Measurements from ENCODE around the gene RANBP17.
"Not testable (repeated sequence)": the region's sequence is repeated elsewhere in the genome, so short reads cannot be mapped to it uniquely, and the experiment has no call there.

RANBP17 gene

GRCh38 chr5:170937914-170938313 lies 76.1 kb downstream of the RANBP17 start:
- DNase-seq (ENCODE audit: extremely low read depth in 1 of 2, low read depth in 1 of 2): no peak

- DNase-seq (ENCODE audit: extremely low read depth in 1 of 2, low read depth in 1 of 2): no peak
Observed at GRCh38 chr5:170939178-170939577, 77.4 kb downstream of the RANBP17 start.

- DNase-seq (ENCODE audit: extremely low read depth in 1 of 2, low read depth in 1 of 2): no peak
Observed at GRCh38 chr5:170941788-170942187, 80.0 kb downstream of the RANBP17 start.

- DNase-seq (ENCODE audit: extremely low read depth in 1 of 2, low read depth in 1 of 2): no peak
Observed at GRCh38 chr5:170945275-170945674, 83.5 kb downstream of the RANBP17 start.

GRCh38 chr5:170960567-170960966 lies 98.7 kb downstream of the RANBP17 start:
- DNase-seq (ENCODE audit: extremely low read depth in 1 of 2, low read depth in 1 of 2): no peak

- DNase-seq (ENCODE audit: extremely low read depth in 1 of 2, low read depth in 1 of 2): no peak
Observed at GRCh38 chr5:170963521-170963920, 101.7 kb downstream of the RANBP17 start.

- no peak for DNase-seq (ENCODE audit: extremely low read depth in 1 of 2, low read depth in 1 of 2)
Observed at GRCh38 chr5:170974461-170974860, 112.6 kb downstream of the RANBP17 start.

GRCh38 chr5:170980261-170980660 lies 118.4 kb downstream of the RANBP17 start:
- not testable (repeated sequence) for DNase-seq (ENCODE audit: extremely low read depth in 1 of 2, low read depth in 1 of 2)

- DNase-seq (ENCODE audit: extremely low read depth in 1 of 2, low read depth in 1 of 2): no peak
Observed at GRCh38 chr5:170985486-170985885, 123.7 kb downstream of the RANBP17 start.

GRCh38 chr5:170986598-170986997 lies 124.8 kb downstream of the RANBP17 start:
- no peak for DNase-seq (ENCODE audit: extremely low read depth in 1 of 2, low read depth in 1 of 2)

- no peak for DNase-seq (ENCODE audit: extremely low read depth in 1 of 2, low read depth in 1 of 2)
Observed at GRCh38 chr5:170993476-170993875, 131.7 kb downstream of the RANBP17 start.

GRCh38 chr5:171010086-171010485 lies 148.3 kb downstream of the RANBP17 start:
- no peak for DNase-seq (ENCODE audit: extremely low read depth in 1 of 2, low read depth in 1 of 2)

GRCh38 chr5:171010816-171011215 lies 149.0 kb downstream of the RANBP17 start:
- no peak for DNase-seq (ENCODE audit: extremely low read depth in 1 of 2, low read depth in 1 of 2)

GRCh38 chr5:171023508-171023907 lies 161.7 kb downstream of the RANBP17 start:
- no peak for DNase-seq (ENCODE audit: extremely low read depth in 1 of 2, low read depth in 1 of 2)

- DNase-seq (ENCODE audit: extremely low read depth in 1 of 2, low read depth in 1 of 2): no peak
Observed at GRCh38 chr5:171024084-171024483, 162.3 kb downstream of the RANBP17 start.

- no peak for DNase-seq (ENCODE audit: extremely low read depth in 1 of 2, low read depth in 1 of 2)
Observed at GRCh38 chr5:171029401-171029800, 167.6 kb downstream of the RANBP17 start.

GRCh38 chr5:171031977-171032376 lies 170.2 kb downstream of the RANBP17 start:
- DNase-seq (ENCODE audit: extremely low read depth in 1 of 2, low read depth in 1 of 2): no peak

- DNase-seq (ENCODE audit: extremely low read depth in 1 of 2, low read depth in 1 of 2): no peak
Observed at GRCh38 chr5:171032435-171032973, 170.7 kb downstream of the RANBP17 start.

- not testable (repeated sequence) for DNase-seq (ENCODE audit: extremely low read depth in 1 of 2, low read depth in 1 of 2)
Observed at GRCh38 chr5:171041893-171042292, 180.1 kb downstream of the RANBP17 start.

- no peak for DNase-seq (ENCODE audit: extremely low read depth in 1 of 2, low read depth in 1 of 2)
Observed at GRCh38 chr5:171050916-171051315, 189.1 kb downstream of the RANBP17 start.

GRCh38 chr5:171055875-171056454 lies 194.1 kb downstream of the RANBP17 start:
- no peak for DNase-seq (ENCODE audit: extremely low read depth in 1 of 2, low read depth in 1 of 2)

GRCh38 chr5:171067540-171068130 lies 205.8 kb downstream of the RANBP17 start:
- no peak for DNase-seq (ENCODE audit: extremely low read depth in 1 of 2, low read depth in 1 of 2)

GRCh38 chr5:171074747-171075146 lies 212.9 kb downstream of the RANBP17 start:
- no peak for DNase-seq (ENCODE audit: extremely low read depth in 1 of 2, low read depth in 1 of 2)

All from stimulated activated CD8-positive, alpha-beta memory T cell treated with anti-CD3 and anti-CD28 coated beads, Interleukin-7, amount 100 ng/mL, for 48 hours (primary cell).